Dendritic cell treated with granulocyte-macrophage colony-stimulating factor and Interleukin-4, amounts not matched to agents 40 ng/mL and 50 ng/mL, for 4 days (primary cell): ENCODE results near the gene GFI1.

Source experiments
- H3K27ac Mint-ChIP-seq: one replicate; pipeline ENCODE4 v1.8.0; 2022; ENCODE audit warnings: mild to moderate bottlenecking, mixed read lengths
- H3K27me3 Mint-ChIP-seq: one replicate; pipeline ENCODE4 v1.8.0; 2022; ENCODE audit warnings: mild to moderate bottlenecking, mixed read lengths
- H3K36me3 Mint-ChIP-seq: one replicate; pipeline ENCODE4 v1.8.0; 2022; ENCODE audit warnings: low read depth, mixed read lengths
- H3K4me1 Mint-ChIP-seq: one replicate; pipeline ENCODE4 v1.8.0; 2022; ENCODE audit warnings: low read depth, mixed read lengths
- H3K4me3 Mint-ChIP-seq: one replicate; pipeline ENCODE4 v1.8.0; 2022; ENCODE audit warnings: mild to moderate bottlenecking, moderate library complexity, mixed read lengths
- H3K9me3 Mint-ChIP-seq: one replicate; pipeline ENCODE4 v1.8.0; 2022; ENCODE audit warnings: mixed read lengths
- intact Hi-C: fragments of 100-400 bp; cut with micrococcal nuclease; formaldehyde crosslinking; loops from one replicate; pipeline ENCODE4 v1.15.0; 2022

The GFI1 gene

DNA sequence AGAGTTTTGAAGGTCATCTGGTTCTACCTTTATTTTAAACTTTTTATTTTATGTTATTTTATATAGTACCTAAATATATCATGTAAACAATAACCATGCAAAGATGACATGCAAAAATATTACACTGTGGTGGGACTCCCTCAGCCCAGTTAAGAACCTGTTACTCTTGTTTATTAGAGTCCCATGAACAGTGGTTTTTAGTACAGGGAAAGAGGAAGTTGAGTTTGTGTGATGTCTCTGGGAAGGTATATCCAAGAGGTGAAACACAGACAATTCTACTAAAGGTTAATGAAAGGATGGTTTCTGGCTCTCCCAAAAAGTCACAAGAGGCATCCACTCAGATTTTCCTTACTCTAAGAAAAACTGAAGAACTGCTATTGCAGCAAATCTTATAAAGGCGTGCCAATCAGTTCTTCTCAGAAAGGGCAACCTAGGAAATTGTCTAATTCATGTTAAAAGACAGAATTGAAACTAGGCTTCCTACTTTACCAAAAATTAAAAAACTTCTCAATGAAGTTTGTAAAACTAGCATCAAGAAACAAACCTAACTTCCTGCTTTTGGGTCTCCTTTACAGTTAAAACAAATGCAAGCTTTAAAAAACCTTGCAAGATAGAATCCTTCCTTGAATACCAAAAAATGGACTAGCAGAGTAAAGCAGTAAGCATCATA is 19.9 kb downstream of the GFI1 start:
- Mint-ChIP-seq H3K4me1 (peaks cover 30% of the 10 kb centered on the region), H3K9me3 (no peaks in the 10 kb centered on the region), H3K4me3 (no peak overlapping the region), H3K36me3 (no peaks in the 10 kb centered on the region), H3K27ac (peak overlapping the region; percentile 27), H3K27me3 (no peaks in the 10 kb centered on the region)
- intact Hi-C loops, result no loop called here

- Mint-ChIP-seq H3K36me3 (no peaks in the 10 kb centered on the region), H3K4me3 (no peak overlapping the region), H3K27ac (peak overlapping the region; percentile 67), H3K27me3 (no peaks in the 10 kb centered on the region), H3K4me1 (peaks cover 43% of the 10 kb centered on the region), H3K9me3 (no peaks in the 10 kb centered on the region)
- intact Hi-C loops, result no loop called here
Observed at GRCh38 chr1:92465256-92465647, 21.5 kb downstream of the GFI1 start.

DNA sequence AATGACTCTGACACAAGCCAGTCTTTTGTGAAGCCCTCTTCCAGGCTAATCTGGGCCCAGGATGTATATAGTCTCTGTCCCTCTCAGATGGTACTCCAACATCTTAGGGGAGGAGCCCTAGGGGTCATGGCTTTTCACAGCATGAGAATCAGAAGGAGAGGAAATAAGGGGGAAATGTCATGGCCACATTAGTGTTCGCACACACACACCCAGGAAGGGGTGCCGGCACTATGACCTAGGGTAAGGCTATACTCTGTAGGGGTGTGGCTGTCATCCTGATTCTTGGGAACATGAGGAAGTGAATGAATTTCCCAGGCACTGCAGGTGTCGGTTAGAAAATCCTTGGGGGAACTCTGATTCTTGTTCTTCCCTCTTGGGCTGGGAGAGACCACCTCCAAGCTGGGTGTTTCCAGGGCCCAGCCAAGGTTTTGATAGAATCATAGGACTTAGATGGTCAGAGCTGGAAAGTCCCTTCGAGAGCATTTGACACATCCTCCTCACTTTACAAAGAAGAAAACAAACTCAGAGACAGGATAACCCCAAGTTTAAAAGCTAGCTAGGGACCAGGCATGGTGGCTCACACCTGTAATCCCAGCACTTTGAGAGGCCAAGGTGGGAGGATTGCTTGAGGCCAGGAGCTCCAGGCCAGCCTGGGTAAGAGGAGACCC is 22.0 kb downstream of the GFI1 start:
- H3K27me3 Mint-ChIP-seq, result no peaks in the 10 kb centered on the region
- no peaks in the 10 kb centered on the region for H3K36me3 Mint-ChIP-seq
- H3K27ac Mint-ChIP-seq, result peak overlapping the region; percentile 67
- intact Hi-C loops, result loop anchor here (5.0 kb wide), 1 partner anchor 167 kb away; the partner anchor contains the start of genes GLMN and RPAP2
- peaks cover 47% of the 10 kb centered on the region for H3K4me1 Mint-ChIP-seq
- H3K4me3 Mint-ChIP-seq, result no peak overlapping the region
- no peaks in the 10 kb centered on the region for H3K9me3 Mint-ChIP-seq

DNA sequence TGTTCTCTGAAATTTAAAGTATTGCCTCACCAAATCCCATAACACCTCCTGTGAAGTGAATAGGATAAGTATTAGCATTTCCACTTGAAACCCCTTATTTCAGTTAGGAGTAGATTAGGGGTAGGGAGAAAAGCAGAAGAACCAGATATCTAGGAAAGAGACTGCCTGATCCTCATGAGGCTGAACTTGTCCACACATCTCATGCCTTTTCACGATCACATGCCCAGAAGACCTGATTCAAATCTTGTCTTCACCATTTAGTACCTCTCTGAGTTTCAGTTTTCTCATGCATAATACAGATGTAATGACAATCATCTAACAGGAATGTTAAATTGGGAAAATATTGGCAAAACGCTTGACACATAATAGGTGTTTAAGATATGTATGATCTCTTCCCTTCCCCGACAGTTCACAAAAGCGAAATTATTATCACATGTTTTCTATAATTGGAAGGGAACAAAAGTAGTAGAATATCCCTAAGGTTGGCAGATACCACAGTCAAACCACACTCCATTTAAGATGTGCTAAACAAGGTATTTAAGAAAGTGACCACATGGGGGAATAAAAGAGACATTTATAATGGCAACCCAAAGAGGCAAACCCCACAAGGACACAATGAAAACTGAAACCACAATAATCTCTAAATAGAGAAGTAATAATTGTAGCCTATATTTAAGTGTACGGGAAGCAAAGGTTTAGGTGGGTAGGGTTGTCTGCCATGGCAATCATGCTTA is 25.2 kb downstream of the GFI1 start:
- Mint-ChIP-seq H3K36me3 (no peaks in the 10 kb centered on the region), H3K9me3 (no peaks in the 10 kb centered on the region), H3K27me3 (no peaks in the 10 kb centered on the region), H3K4me3 (no peak overlapping the region), H3K4me1 (peaks cover 51% of the 10 kb centered on the region), H3K27ac (peak overlapping the region; percentile 92)
- intact Hi-C loops, result loop anchor here (5.0 kb wide), 1 partner anchor 164 kb away; the partner anchor contains the start of genes GLMN and RPAP2

GRCh38 chr1:92459871-92460320 is 26.8 kb downstream of the GFI1 start:
- H3K4me1 Mint-ChIP-seq, result peaks cover 35% of the 10 kb centered on the region
- intact Hi-C loops, result loop anchor here (5.0 kb wide), 1 partner anchor 163 kb away; the partner anchor contains the start of genes GLMN and RPAP2
- peak overlapping the region; percentile 92 for H3K27ac Mint-ChIP-seq
- H3K4me3 Mint-ChIP-seq, result peak overlapping the region; percentile 72
- no peaks in the 10 kb centered on the region for H3K36me3 Mint-ChIP-seq
- no peaks in the 10 kb centered on the region for H3K9me3 Mint-ChIP-seq
- H3K27me3 Mint-ChIP-seq, result no peaks in the 10 kb centered on the region

GRCh38 chr1:92458146-92458545 is 28.6 kb downstream of the GFI1 start:
- no peaks in the 10 kb centered on the region for H3K36me3 Mint-ChIP-seq
- peak overlapping the region; percentile 59 for H3K27ac Mint-ChIP-seq
- intact Hi-C loops, result no loop called here
- H3K4me3 Mint-ChIP-seq, result no peak overlapping the region
- no peaks in the 10 kb centered on the region for H3K9me3 Mint-ChIP-seq
- H3K4me1 Mint-ChIP-seq, result peaks cover 28% of the 10 kb centered on the region
- H3K27me3 Mint-ChIP-seq, result no peaks in the 10 kb centered on the region

DNA sequence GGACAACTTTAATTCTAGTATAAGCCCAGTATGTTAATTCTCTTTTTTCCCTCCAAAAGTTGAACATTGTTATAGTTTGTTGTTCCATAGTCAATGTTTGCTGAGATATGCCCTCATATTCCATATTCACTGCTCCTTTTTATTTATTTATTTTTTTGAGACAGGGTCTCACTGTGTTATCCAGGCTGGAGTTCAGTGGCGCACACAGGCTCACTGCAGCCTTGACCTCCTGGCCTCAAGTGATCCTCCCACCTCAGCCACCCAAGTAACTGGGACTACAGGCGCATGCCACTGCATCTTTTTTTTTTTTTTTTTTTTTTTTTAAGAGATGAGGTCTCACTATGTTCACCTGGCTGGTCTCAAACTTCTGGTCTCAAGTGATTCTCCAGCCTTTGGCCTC is 38.7 kb downstream of the GFI1 start:
- Mint-ChIP-seq H3K4me1 (peaks cover 25% of the 10 kb centered on the region), H3K36me3 (no peaks in the 10 kb centered on the region), H3K27me3 (no peaks in the 10 kb centered on the region), H3K4me3 (no peak overlapping the region), H3K27ac (no peak overlapping the region), H3K9me3 (no peaks in the 10 kb centered on the region)
- intact Hi-C loops, result no loop called here

GRCh38 chr1:92447033-92447681 is 39.6 kb downstream of the GFI1 start:
- no peak overlapping the region for H3K27ac Mint-ChIP-seq
- no peaks in the 10 kb centered on the region for H3K9me3 Mint-ChIP-seq
- intact Hi-C loops, result no loop called here
- H3K27me3 Mint-ChIP-seq, result no peaks in the 10 kb centered on the region
- H3K36me3 Mint-ChIP-seq, result no peaks in the 10 kb centered on the region
- H3K4me3 Mint-ChIP-seq, result no peak overlapping the region
- H3K4me1 Mint-ChIP-seq, result peaks cover 25% of the 10 kb centered on the region

GRCh38 chr1:92446546-92446945 is 40.2 kb downstream of the GFI1 start:
- H3K4me3 Mint-ChIP-seq, result no peak overlapping the region
- peaks cover 25% of the 10 kb centered on the region for H3K4me1 Mint-ChIP-seq
- H3K9me3 Mint-ChIP-seq, result no peaks in the 10 kb centered on the region
- H3K27ac Mint-ChIP-seq, result no peak overlapping the region
- H3K36me3 Mint-ChIP-seq, result no peaks in the 10 kb centered on the region
- intact Hi-C loops, result no loop called here
- H3K27me3 Mint-ChIP-seq, result no peaks in the 10 kb centered on the region

DNA sequence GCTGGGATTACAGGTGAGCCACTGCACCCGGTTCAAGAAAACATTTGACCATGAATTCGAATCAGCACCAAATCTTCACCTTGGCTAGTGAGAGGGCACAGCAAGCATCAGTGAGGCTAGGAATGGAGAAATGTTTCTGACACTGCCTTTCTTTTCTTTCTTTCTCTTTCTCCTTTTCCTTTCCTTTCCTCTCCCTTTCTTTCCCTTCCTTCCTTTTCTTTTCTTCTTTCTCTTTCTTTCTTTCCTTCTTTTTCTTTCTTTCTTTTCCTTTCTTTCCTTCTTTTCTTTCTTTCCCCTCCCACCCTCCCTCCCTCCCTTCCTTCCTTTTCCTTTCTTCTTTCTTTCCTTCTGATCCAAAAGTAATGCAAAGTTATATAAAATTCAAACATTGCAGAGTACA is 40.9 kb downstream of the GFI1 start:
- intact Hi-C loops, result no loop called here
- H3K4me3 Mint-ChIP-seq, result no peak overlapping the region

GRCh38 chr1:92444351-92444750 is 42.4 kb downstream of the GFI1 start:
- H3K27ac Mint-ChIP-seq, result no peak overlapping the region
- no peaks in the 10 kb centered on the region for H3K36me3 Mint-ChIP-seq
- peaks cover 25% of the 10 kb centered on the region for H3K4me1 Mint-ChIP-seq
- H3K9me3 Mint-ChIP-seq, result no peaks in the 10 kb centered on the region
- intact Hi-C loops, result no loop called here
- no peak overlapping the region for H3K4me3 Mint-ChIP-seq
- H3K27me3 Mint-ChIP-seq, result no peaks in the 10 kb centered on the region

More for the DNA sequence above, 40.9 kb downstream of the GFI1 start:
- no peaks in the 10 kb centered on the region for H3K9me3 Mint-ChIP-seq
- H3K27ac Mint-ChIP-seq, result no peak overlapping the region
- H3K4me1 Mint-ChIP-seq, result peaks cover 25% of the 10 kb centered on the region
- H3K27me3 Mint-ChIP-seq, result no peaks in the 10 kb centered on the region
- no peaks in the 10 kb centered on the region for H3K36me3 Mint-ChIP-seq

- peaks cover 25% of the 10 kb centered on the region for H3K4me1 Mint-ChIP-seq
- no peaks in the 10 kb centered on the region for H3K27me3 Mint-ChIP-seq
- no peaks in the 10 kb centered on the region for H3K36me3 Mint-ChIP-seq
Observed at GRCh38 chr1:92443893-92444292, 42.8 kb downstream of the GFI1 start.

GRCh38 chr1:92442351-92442750 is 44.4 kb downstream of the GFI1 start:
- Mint-ChIP-seq H3K4me1 (peaks cover 19% of the 10 kb centered on the region), H3K27ac (no peak overlapping the region), H3K27me3 (no peaks in the 10 kb centered on the region), H3K4me3 (no peak overlapping the region), H3K36me3 (no peaks in the 10 kb centered on the region), H3K9me3 (no peaks in the 10 kb centered on the region)
- intact Hi-C loops, result no loop called here

More at GRCh38 chr1:92443893-92444292, 42.8 kb downstream of the GFI1 start:
- intact Hi-C loops, result no loop called here
- no peak overlapping the region for H3K27ac Mint-ChIP-seq
- no peaks in the 10 kb centered on the region for H3K9me3 Mint-ChIP-seq
- H3K4me3 Mint-ChIP-seq, result no peak overlapping the region
